Stimulated activated CD4-positive, alpha-beta T cell treated with anti-CD3 and anti-CD28 coated beads, TNF-alpha, amount 100 ng/mL, for 1 hour (primary cell): ENCODE results near the gene PIM2.
"Not testable (repeated sequence)": the region's sequence is repeated elsewhere in the genome, so short reads cannot be mapped to it uniquely, and the experiment has no call there.

ENCODE experiments used
- DNase-seq, 3 donors: peaks; one replicate each; pipeline ENCODE4 v3.0.0-alpha.2; 2020; ENCODE audit warnings: low read depth in 3 of 3, low spot score in 1 of 3

Gene PIM2

GRCh38 chrX:48908600-48908999 lies 10.2 kb downstream of the PIM2 start:
- no peak for DNase-seq

- no peak for DNase-seq
Observed at GRCh38 chrX:48905090-48905790, 13.6 kb downstream of the PIM2 start.

GRCh38 chrX:48904626-48905025 lies 14.2 kb downstream of the PIM2 start:
- DNase-seq, result no peak

GRCh38 chrX:48904180-48904579 lies 14.6 kb downstream of the PIM2 start:
- DNase-seq, result no peak

- no peak for DNase-seq
Observed at GRCh38 chrX:48903290-48903689, 15.5 kb downstream of the PIM2 start.

GRCh38 chrX:48902776-48903175 lies 16.0 kb downstream of the PIM2 start:
- DNase-seq, result no peak

GRCh38 chrX:48902135-48902534 lies 16.7 kb downstream of the PIM2 start:
- no peak for DNase-seq

- DNase-seq, result no peak
Observed at GRCh38 chrX:48901069-48901468, 17.8 kb downstream of the PIM2 start.

- no peak for DNase-seq
Observed at GRCh38 chrX:48899078-48899410, 19.8 kb downstream of the PIM2 start.

- peak; percentile 62 to 72 (median 67) for DNase-seq
Observed at GRCh38 chrX:48897625-48898306, 21.1 kb downstream of the PIM2 start, which contains the start of the genes PQBP1 and TIMM17B. TSS of gene PQBP1 (plus strand) at chrX:48897930. CDS start at chrX:48898510, 580 bp downstream. TSS of gene TIMM17B (minus strand) at chrX:48897768. CDS start at chrX:48897749, 19 bp downstream.

- no peak for DNase-seq
Observed at GRCh38 chrX:48897157-48897624, 21.6 kb downstream of the PIM2 start.

GRCh38 chrX:48896611-48897011 lies 22.2 kb downstream of the PIM2 start:
- DNase-seq, result no peak

GRCh38 chrX:48894891-48895290 lies 23.9 kb downstream of the PIM2 start:
- no peak for DNase-seq

GRCh38 chrX:48893556-48894348 lies 25.1 kb downstream of the PIM2 start:
- no peak for DNase-seq

- DNase-seq, result no peak
Observed at GRCh38 chrX:48892896-48893295, 25.9 kb downstream of the PIM2 start.

- peak in 2 of 3 donors; percentile 36 to 51 for DNase-seq
Observed at GRCh38 chrX:48891402-48892288, 27.2 kb downstream of the PIM2 start.

GRCh38 chrX:48890934-48891401 lies 27.9 kb downstream of the PIM2 start:
- DNase-seq, result no peak

GRCh38 chrX:48890296-48890925 lies 28.4 kb downstream of the PIM2 start:
- DNase-seq, result no peak

GRCh38 chrX:48886586-48886985 lies 32.2 kb downstream of the PIM2 start:
- DNase-seq, result not testable (repeated sequence)

- no peak for DNase-seq
Observed at GRCh38 chrX:48883729-48884128, 35.1 kb downstream of the PIM2 start.
